ENCODE results near the gene DNM3.

Gene DNM3

DNA sequence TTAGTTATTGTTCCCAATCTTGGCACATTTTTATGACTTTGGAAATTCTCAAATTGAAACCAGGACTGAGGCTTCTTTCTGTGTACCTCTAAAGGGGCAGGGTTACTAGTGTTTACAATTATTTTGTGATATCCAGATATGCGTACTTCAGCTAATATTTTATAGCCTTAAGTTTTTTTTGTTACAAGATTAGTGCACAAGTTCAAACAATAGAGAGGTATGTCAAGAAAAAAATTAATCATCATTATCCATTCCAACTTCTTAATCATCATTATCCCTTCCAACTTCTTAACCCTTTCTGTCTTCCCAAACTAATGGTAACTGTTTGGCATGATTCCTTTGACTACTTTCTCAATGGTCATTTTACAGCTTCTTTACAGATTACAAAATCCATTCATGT lies 306.2 kb downstream of the DNM3 start:
- in situ Hi-C loops (cut with MboI; ENCODE audit: low sequenced_read_pairs, unreplicated experiment) = no loop called here
- no peak for DNase-seq (ENCODE audit: low spot score)
- TF ChIP-seq, protein P1, sequence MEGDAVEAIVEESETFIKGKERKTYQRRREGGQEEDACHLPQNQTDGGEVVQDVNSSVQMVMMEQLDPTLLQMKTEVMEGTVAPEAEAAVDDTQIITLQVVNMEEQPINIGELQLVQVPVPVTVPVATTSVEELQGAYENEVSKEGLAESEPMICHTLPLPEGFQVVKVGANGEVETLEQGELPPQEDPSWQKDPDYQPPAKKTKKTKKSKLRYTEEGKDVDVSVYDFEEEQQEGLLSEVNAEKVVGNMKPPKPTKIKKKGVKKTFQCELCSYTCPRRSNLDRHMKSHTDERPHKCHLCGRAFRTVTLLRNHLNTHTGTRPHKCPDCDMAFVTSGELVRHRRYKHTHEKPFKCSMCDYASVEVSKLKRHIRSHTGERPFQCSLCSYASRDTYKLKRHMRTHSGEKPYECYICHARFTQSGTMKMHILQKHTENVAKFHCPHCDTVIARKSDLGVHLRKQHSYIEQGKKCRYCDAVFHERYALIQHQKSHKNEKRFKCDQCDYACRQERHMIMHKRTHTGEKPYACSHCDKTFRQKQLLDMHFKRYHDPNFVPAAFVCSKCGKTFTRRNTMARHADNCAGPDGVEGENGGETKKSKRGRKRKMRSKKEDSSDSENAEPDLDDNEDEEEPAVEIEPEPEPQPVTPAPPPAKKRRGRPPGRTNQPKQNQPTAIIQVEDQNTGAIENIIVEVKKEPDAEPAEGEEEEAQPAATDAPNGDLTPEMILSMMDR (IDR thresholded peaks at IDR 0.05; ENCODE audit: borderline replicate concordance, control extremely low read depth, extremely low read depth, insufficient read depth, missing control alignments) = no peak

DNA sequence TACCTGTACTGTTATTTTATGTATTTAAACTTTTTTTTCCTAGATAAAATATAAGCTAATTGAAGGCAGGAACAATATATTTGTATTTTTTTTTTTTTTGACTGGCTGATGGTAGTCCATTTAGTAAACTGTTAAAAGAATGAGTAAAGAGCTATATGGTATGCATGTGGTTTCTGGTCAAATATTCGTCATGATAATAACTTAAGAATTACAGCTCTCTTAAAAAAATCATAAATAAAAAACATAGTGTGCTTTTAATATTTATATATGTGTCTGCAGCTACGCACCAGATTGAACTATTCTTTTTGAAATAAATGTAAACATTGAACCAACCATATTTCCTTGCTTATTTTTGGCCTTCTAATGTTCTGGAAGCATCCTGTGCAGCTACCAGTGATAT lies 306.9 kb downstream of the DNM3 start:
- in situ Hi-C loops (cut with MboI; ENCODE audit: low sequenced_read_pairs, unreplicated experiment) = no loop called here
- TF ChIP-seq, protein P1 (IDR thresholded peaks at IDR 0.05; ENCODE audit: borderline replicate concordance, control extremely low read depth, extremely low read depth, insufficient read depth, missing control alignments) = no peak
- DNase-seq (ENCODE audit: low spot score) = no peak

DNA sequence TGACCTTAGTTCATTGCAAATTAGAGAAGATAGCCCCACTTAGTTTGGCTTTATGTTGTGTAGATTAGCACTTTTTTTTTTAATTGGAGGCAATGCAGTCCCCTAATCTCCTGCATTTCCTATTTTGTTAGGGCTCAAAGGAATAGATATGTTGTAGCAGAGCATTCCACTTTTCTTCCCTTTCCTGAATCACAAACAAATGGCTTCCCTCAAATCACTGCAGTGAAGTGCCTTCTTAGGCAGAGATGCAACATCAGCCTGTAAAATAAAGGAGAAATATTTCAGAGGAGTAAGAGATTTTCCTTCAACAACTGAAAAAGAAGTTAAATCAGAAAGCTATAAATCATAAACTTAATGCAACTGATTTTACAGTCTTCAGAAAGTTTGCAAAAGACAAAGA lies 307.4 kb downstream of the DNM3 start:
- DNase-seq (ENCODE audit: low spot score) = no peak
- TF ChIP-seq, protein P1 (IDR thresholded peaks at IDR 0.05; ENCODE audit: borderline replicate concordance, control extremely low read depth, extremely low read depth, insufficient read depth, missing control alignments) = no peak
- in situ Hi-C loops (cut with MboI; ENCODE audit: low sequenced_read_pairs, unreplicated experiment) = no loop called here

DNA sequence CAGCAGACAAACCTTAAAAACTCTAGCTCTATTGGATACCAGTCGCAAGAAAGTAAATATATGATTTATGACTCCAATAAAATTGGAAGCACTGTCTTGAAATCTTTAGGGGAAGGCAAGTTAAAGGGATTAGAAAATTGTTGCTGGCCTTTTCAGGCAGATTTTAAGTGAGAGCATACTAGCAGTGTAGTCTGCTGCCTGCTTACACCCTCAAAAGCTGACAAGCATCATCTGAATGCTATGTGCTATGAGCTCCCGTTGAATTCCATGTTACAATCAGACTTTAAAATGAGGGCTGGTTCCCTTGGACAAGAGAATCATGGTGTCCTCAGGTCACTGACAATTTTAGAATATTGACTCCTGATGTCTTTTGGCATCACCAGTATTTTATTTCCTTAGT lies 308.0 kb downstream of the DNM3 start:
- in situ Hi-C loops (cut with MboI; ENCODE audit: low sequenced_read_pairs, unreplicated experiment) = no loop called here
- TF ChIP-seq, protein P1 (IDR thresholded peaks at IDR 0.05; ENCODE audit: borderline replicate concordance, control extremely low read depth, extremely low read depth, insufficient read depth, missing control alignments) = no peak
- DNase-seq (ENCODE audit: low spot score) = no peak

DNA sequence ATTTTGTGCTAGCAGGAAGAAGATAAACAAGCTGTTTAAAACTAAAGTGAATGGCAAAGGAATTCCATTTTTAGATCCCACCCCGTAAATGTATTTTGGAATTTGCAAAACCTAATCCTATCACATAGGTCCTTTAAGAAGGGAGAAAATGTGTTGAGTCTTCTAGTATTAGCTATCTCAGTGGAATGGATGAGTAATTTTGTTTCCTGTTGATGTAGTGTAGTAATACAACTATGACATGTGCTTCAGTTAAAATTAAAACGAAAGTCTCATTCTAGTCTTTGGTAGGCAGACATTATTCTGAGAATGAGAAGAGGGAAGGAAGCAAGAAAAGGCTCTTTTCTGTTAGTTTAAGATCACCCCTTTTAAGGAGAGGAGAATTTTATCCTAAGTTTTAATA lies 313.3 kb downstream of the DNM3 start:
- TF ChIP-seq, protein P1 (IDR thresholded peaks at IDR 0.05; ENCODE audit: borderline replicate concordance, control extremely low read depth, extremely low read depth, insufficient read depth, missing control alignments) = no peak
- DNase-seq (ENCODE audit: low spot score) = peak; percentile 22
- in situ Hi-C loops (cut with MboI; ENCODE audit: low sequenced_read_pairs, unreplicated experiment) = no loop called here

DNA sequence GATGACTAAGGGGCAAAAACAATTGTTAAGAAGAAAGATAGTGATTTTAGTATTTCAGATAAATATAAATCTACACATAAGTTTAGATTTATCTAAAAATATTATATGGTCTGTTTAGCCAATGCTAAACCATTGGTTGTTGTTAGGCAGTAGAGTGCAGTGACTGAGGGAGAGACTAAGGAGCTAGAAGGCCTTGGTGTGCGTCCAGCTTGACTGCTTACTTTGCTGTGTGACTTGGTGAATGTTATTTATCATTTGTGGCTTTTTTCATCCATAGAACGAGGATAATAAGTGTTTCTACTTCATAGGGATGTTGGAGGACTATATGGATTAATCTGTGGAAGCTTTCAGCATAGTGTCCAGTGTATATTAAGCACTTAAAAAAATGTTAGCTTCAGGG lies 314.5 kb downstream of the DNM3 start:
- TF ChIP-seq, protein P1 (IDR thresholded peaks at IDR 0.05; ENCODE audit: borderline replicate concordance, control extremely low read depth, extremely low read depth, insufficient read depth, missing control alignments) = no peak
- in situ Hi-C loops (cut with MboI; ENCODE audit: low sequenced_read_pairs, unreplicated experiment) = no loop called here
- DNase-seq (ENCODE audit: low spot score) = no peak

DNA sequence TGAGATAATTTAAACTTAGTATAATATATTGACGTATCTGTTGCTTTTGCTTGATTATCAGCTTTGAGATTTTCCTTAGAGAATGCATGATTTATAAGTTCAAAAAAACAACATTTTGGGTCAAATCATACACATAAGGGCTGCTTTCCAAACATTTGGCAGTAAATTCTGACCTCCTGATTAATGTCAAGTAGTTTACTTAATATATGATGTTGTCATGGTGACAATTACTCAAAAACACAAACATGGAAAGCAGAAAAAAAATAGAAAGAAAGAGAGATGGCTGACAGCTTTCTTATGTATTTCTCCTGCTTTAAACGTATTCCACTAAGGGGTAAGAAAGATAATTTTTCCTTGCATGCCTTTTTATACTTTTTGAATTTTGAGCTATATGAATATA lies 320.9 kb downstream of the DNM3 start:
- DNase-seq (ENCODE audit: low spot score) = no peak
- TF ChIP-seq, protein P1 (IDR thresholded peaks at IDR 0.05; ENCODE audit: borderline replicate concordance, control extremely low read depth, extremely low read depth, insufficient read depth, missing control alignments) = no peak
- in situ Hi-C loops (cut with MboI; ENCODE audit: low sequenced_read_pairs, unreplicated experiment) = no loop called here

Measured in GM13976 (cell line).